Left ventricle myocardium inferior (tissue), 1 donor: ENCODE results near the gene OR4C6. TPM values are rescaled to one million over a fixed set of nuclear protein-coding genes. Genes with fewer than 3 reads are reported as not detected.

Experiments used
- DNase-seq: peaks from one replicate; pipeline ENCODE4 v3.0.0-alpha.2; 2020
- H3K27ac ChIP-seq: fragments of 200-600 bp; replicated peaks from 2 replicates; pipeline ENCODE4 v1.8.0; 2021
- H3K27me3 ChIP-seq: fragments of 200-600 bp; 2 replicates; pipeline ENCODE4 v1.8.0; 2021; ENCODE audit warnings: low read depth
- H3K36me3 ChIP-seq: fragments of 200-600 bp; 2 replicates; pipeline ENCODE4 v1.8.0; 2021
- H3K4me1 ChIP-seq: fragments of 200-600 bp; 2 replicates; pipeline ENCODE4 v1.8.0; 2021
- H3K4me3 ChIP-seq: fragments of 200-600 bp; 2 replicates; pipeline ENCODE4 v1.8.0; 2021; ENCODE audit warnings: mild to moderate bottlenecking, moderate library complexity
- H3K9me3 ChIP-seq: fragments of 200-600 bp; replicated peaks from 2 replicates; pipeline ENCODE4 v1.8.0; 2021
- CTCF ChIP-seq: fragments of 200-600 bp; IDR thresholded peaks from 2 replicates; pipeline ENCODE4 v1.8.0; 2021; ENCODE audit warnings: antibody characterized with exemption, mild to moderate bottlenecking, borderline replicate concordance
- intact Hi-C: fragments of 100-400 bp; cut with micrococcal nuclease; formaldehyde crosslinking; loops from one replicate; pipeline ENCODE4 v1.11.0; 2022
- total RNA-seq: library from RNA; stranded (reverse); fragmentation: NEBNext Ultra II Directional; extraction: Animal tissue kit (Norgen Biotek cat#: 25700); gene quantifications from one replicate; pipeline ENCODE4 v1.2.1, GENCODE V29; 2021
- donor health status: DM: no; HTN: yes; CAD: no; lungs with severe emphysema.

OR4C6 gene
- total RNA-seq, 1 donor from 2014 or later: not detected

- H3K4me3 ChIP-seq: no peak overlapping the region
- H3K4me1 ChIP-seq: no peaks in the 10 kb centered on the region
- H3K36me3 ChIP-seq: no peaks in the 10 kb centered on the region
- TF ChIP-seq CTCF: no peak
- intact Hi-C loops: no loop called here
- no peaks in the 10 kb centered on the region for H3K9me3 ChIP-seq
- DNase-seq: no peak
- H3K27me3 ChIP-seq: no peaks in the 10 kb centered on the region
- no peak overlapping the region for H3K27ac ChIP-seq
These were observed 6.9 kb upstream of the OR4C6 start for GRCh38 chr11:55655096-55655495.

- intact Hi-C loops: no loop called here
- TF ChIP-seq CTCF: no peak
- H3K4me3 ChIP-seq: no peak overlapping the region
- H3K27ac ChIP-seq: no peak overlapping the region
- DNase-seq: no peak
- no peaks in the 10 kb centered on the region for H3K36me3 ChIP-seq
- no peaks in the 10 kb centered on the region for H3K9me3 ChIP-seq
- no peaks in the 10 kb centered on the region for H3K4me1 ChIP-seq
- H3K27me3 ChIP-seq: no peaks in the 10 kb centered on the region
These were observed 3.9 kb upstream of the OR4C6 start for GRCh38 chr11:55658031-55658573.

GRCh38 chr11:55658608-55659007, 3.4 kb upstream of the OR4C6 start:
- Histone ChIP-seq H3K27me3 (no peaks in the 10 kb centered on the region), H3K4me1 (no peaks in the 10 kb centered on the region), H3K4me3 (no peak overlapping the region), H3K36me3 (no peaks in the 10 kb centered on the region), H3K9me3 (no peaks in the 10 kb centered on the region), H3K27ac (no peak overlapping the region)
- no peak for DNase-seq
- TF ChIP-seq CTCF: no peak
- intact Hi-C loops: no loop called here

GRCh38 chr11:55669376-55669775, 7.4 kb downstream of the OR4C6 start:
- H3K27me3 ChIP-seq: no peaks in the 10 kb centered on the region
- H3K9me3 ChIP-seq: no peaks in the 10 kb centered on the region
- intact Hi-C loops: no loop called here
- no peak overlapping the region for H3K27ac ChIP-seq
- no peak overlapping the region for H3K4me3 ChIP-seq
- no peaks in the 10 kb centered on the region for H3K4me1 ChIP-seq
- TF ChIP-seq CTCF: no peak
- DNase-seq: no peak
- no peaks in the 10 kb centered on the region for H3K36me3 ChIP-seq

GRCh38 chr11:55673860-55674259, 11.9 kb downstream of the OR4C6 start:
- Histone ChIP-seq H3K27ac (no peak overlapping the region), H3K9me3 (no peaks in the 10 kb centered on the region), H3K4me3 (no peak overlapping the region), H3K27me3 (no peaks in the 10 kb centered on the region), H3K4me1 (no peaks in the 10 kb centered on the region), H3K36me3 (no peaks in the 10 kb centered on the region)
- no peak for DNase-seq
- TF ChIP-seq CTCF: no peak
- intact Hi-C loops: no loop called here

GRCh38 chr11:55697817-55698216, 35.8 kb downstream of the OR4C6 start:
- Histone ChIP-seq H3K27ac (no peak overlapping the region), H3K4me3 (no peak overlapping the region), H3K27me3 (no peaks in the 10 kb centered on the region), H3K36me3 (no peaks in the 10 kb centered on the region), H3K4me1 (no peaks in the 10 kb centered on the region), H3K9me3 (peaks cover 28% of the 10 kb centered on the region)
- no peak for TF ChIP-seq CTCF
- intact Hi-C loops: no loop called here
- DNase-seq: no peak
